Progenitor cell of endocrine pancreas (in vitro differentiated cells): ENCODE data around the gene DOCK8. TPM values are rescaled to one million over a fixed set of nuclear protein-coding genes. Genes with fewer than 3 reads are reported as not detected.

Source experiments
- DNase-seq: peaks from one replicate; pipeline ENCODE4 v3.0.0; 2021; ENCODE audit warnings: low spot score; ENCODE audit not compliant: unreplicated experiment
- H3K27ac Mint-ChIP-seq: 2 replicates; pipeline ENCODE4 v1.8.0; 2021; ENCODE audit warnings: mild to moderate bottlenecking, moderate library complexity, mixed read lengths
- H3K27me3 Mint-ChIP-seq: 2 replicates; pipeline ENCODE4 v1.8.0; 2021; ENCODE audit warnings: mixed read lengths
- H3K36me3 Mint-ChIP-seq: 2 replicates; pipeline ENCODE4 v1.8.0; 2022; ENCODE audit warnings: mixed read lengths; ENCODE audit not compliant: insufficient read depth
- H3K4me1 Mint-ChIP-seq: 2 replicates; pipeline ENCODE4 v1.8.0; 2021; ENCODE audit warnings: low read depth, mixed read lengths
- H3K4me3 Mint-ChIP-seq: 2 replicates; pipeline ENCODE4 v1.8.0; 2021; ENCODE audit warnings: low read depth, mild to moderate bottlenecking, moderate library complexity, mixed read lengths
- H3K9me3 Mint-ChIP-seq: 2 replicates; pipeline ENCODE4 v1.8.0; 2021; ENCODE audit warnings: low read depth, mixed read lengths
- total RNA-seq: library from RNA; stranded (reverse); gene quantifications from 2 replicates; pipeline ENCODE4 v1.2.1, GENCODE V29; 2021
- TF ChIP-seq, protein P1 (sequence below): fragments of 200-600 bp; sonication (generic); IDR thresholded peaks from one replicate; pipeline ENCODE4 v1.5.0; 2021; ENCODE audit warnings: antibody characterized with exemption, mild to moderate bottlenecking; ENCODE audit not compliant: unreplicated experiment

Gene DOCK8
- total RNA-seq, 1 donor from 2014 or later: 8.3 TPM

- Mint-ChIP-seq H3K36me3 (peaks cover 20% of the 10 kb centered on the region), H3K27ac (peak overlapping the region; percentile 16), H3K27me3 (no peaks in the 10 kb centered on the region), H3K4me3 (no peak overlapping the region), H3K4me1 (peaks cover 12% of the 10 kb centered on the region), H3K9me3 (peaks cover 6% of the 10 kb centered on the region)
- no peak for DNase-seq
- TF ChIP-seq, protein P1, sequence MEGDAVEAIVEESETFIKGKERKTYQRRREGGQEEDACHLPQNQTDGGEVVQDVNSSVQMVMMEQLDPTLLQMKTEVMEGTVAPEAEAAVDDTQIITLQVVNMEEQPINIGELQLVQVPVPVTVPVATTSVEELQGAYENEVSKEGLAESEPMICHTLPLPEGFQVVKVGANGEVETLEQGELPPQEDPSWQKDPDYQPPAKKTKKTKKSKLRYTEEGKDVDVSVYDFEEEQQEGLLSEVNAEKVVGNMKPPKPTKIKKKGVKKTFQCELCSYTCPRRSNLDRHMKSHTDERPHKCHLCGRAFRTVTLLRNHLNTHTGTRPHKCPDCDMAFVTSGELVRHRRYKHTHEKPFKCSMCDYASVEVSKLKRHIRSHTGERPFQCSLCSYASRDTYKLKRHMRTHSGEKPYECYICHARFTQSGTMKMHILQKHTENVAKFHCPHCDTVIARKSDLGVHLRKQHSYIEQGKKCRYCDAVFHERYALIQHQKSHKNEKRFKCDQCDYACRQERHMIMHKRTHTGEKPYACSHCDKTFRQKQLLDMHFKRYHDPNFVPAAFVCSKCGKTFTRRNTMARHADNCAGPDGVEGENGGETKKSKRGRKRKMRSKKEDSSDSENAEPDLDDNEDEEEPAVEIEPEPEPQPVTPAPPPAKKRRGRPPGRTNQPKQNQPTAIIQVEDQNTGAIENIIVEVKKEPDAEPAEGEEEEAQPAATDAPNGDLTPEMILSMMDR: no peak
Measured at GRCh38 chr9:479971-480350, 265.3 kb downstream of the DOCK8 start.

- no peak overlapping the region for H3K4me3 Mint-ChIP-seq
- TF ChIP-seq, protein P1: no peak
- H3K9me3 Mint-ChIP-seq: peaks cover 6% of the 10 kb centered on the region
- H3K27me3 Mint-ChIP-seq: no peaks in the 10 kb centered on the region
- peaks cover 10% of the 10 kb centered on the region for H3K36me3 Mint-ChIP-seq
- DNase-seq: no peak
- no peak overlapping the region for H3K27ac Mint-ChIP-seq
- H3K4me1 Mint-ChIP-seq: peaks cover 12% of the 10 kb centered on the region
Measured at GRCh38 chr9:482739-483138, 268.1 kb downstream of the DOCK8 start.

DNA sequence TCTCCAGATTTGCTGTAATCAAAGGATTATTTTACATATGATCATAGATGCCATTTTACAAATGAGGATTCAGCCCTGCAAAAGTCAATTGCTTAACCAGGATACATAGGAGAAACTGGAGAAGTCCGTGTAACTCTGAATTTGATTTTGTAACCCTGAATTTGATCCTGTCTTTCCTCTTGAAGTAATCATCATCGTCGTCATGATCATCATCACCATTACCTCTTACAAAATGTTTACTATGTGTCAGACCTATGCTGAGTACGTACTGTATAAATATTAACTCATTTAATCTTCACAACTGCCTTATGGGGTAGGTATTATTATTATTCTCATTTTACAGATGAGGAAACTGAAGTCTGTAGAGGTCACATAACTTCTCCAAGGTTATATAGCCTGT, 271.5 kb downstream of the DOCK8 start:
- peaks cover 7% of the 10 kb centered on the region for H3K36me3 Mint-ChIP-seq

DNA sequence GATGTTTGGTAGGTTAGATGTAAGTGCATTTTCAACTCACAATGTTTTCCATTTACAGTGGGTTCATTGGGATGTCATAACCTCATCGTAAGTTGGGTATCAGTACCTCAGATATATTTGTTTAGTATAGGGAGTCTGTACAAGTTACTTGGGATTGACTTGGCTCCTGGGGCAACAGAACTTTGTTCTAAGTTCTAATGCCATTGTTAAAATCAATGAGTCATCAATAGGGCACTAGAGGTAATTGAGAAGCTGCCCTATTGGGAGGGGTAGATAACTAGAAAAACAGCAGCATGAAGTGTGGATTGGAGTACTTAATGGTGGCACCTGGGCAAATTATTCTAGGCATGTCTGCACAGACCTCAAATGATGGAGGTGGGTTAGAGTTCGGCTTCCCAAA, 272.8 kb downstream of the DOCK8 start:
- Mint-ChIP-seq H3K4me3 (no peak overlapping the region), H3K9me3 (peaks cover 6% of the 10 kb centered on the region)

More for the DNA sequence above, 271.5 kb downstream of the DOCK8 start:
- no peaks in the 10 kb centered on the region for H3K27me3 Mint-ChIP-seq
- no peak for DNase-seq
- TF ChIP-seq, protein P1: no peak
- H3K4me3 Mint-ChIP-seq: no peak overlapping the region
- H3K9me3 Mint-ChIP-seq: peaks cover 6% of the 10 kb centered on the region
- no peak overlapping the region for H3K27ac Mint-ChIP-seq
- H3K4me1 Mint-ChIP-seq: peaks cover 22% of the 10 kb centered on the region

GRCh38 chr9:488448-488847, 273.8 kb downstream of the DOCK8 start:
- Mint-ChIP-seq H3K27ac (no peak overlapping the region), H3K9me3 (peaks cover 6% of the 10 kb centered on the region), H3K27me3 (no peaks in the 10 kb centered on the region), H3K4me1 (peaks cover 23% of the 10 kb centered on the region), H3K4me3 (no peak overlapping the region), H3K36me3 (peaks cover 7% of the 10 kb centered on the region)
- DNase-seq: no peak
- TF ChIP-seq, protein P1: no peak

More for the DNA sequence above, 272.8 kb downstream of the DOCK8 start:
- H3K27ac Mint-ChIP-seq: no peak overlapping the region
- no peak for DNase-seq
- no peaks in the 10 kb centered on the region for H3K27me3 Mint-ChIP-seq
- H3K36me3 Mint-ChIP-seq: peaks cover 7% of the 10 kb centered on the region
- H3K4me1 Mint-ChIP-seq: peaks cover 23% of the 10 kb centered on the region
- TF ChIP-seq, protein P1: no peak
